ENCODE results near the gene CRMP1. TPM values are rescaled to one million over a fixed set of nuclear protein-coding genes. Genes with fewer than 3 reads are reported as not detected.

The CRMP1 gene
- total RNA-seq, 1 experiment from 2014 or later: not detected

- no peaks in the 10 kb centered on the region for H3K4me1 Mint-ChIP-seq (ENCODE audit: insufficient read depth, unreplicated experiment)
- DNase-seq (ENCODE audit: unreplicated experiment): no peak
- TF ChIP-seq, protein P1, sequence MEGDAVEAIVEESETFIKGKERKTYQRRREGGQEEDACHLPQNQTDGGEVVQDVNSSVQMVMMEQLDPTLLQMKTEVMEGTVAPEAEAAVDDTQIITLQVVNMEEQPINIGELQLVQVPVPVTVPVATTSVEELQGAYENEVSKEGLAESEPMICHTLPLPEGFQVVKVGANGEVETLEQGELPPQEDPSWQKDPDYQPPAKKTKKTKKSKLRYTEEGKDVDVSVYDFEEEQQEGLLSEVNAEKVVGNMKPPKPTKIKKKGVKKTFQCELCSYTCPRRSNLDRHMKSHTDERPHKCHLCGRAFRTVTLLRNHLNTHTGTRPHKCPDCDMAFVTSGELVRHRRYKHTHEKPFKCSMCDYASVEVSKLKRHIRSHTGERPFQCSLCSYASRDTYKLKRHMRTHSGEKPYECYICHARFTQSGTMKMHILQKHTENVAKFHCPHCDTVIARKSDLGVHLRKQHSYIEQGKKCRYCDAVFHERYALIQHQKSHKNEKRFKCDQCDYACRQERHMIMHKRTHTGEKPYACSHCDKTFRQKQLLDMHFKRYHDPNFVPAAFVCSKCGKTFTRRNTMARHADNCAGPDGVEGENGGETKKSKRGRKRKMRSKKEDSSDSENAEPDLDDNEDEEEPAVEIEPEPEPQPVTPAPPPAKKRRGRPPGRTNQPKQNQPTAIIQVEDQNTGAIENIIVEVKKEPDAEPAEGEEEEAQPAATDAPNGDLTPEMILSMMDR (IDR thresholded peaks at IDR 0.05; ENCODE audit: unreplicated experiment): no peak
- H3K9me3 Mint-ChIP-seq (ENCODE audit: unreplicated experiment): no peaks in the 10 kb centered on the region
- no peak overlapping the region for H3K4me3 Mint-ChIP-seq (ENCODE audit: unreplicated experiment)
- intact Hi-C loops (cut with micrococcal nuclease): no loop called here
- ChIA-PET CTCF (interaction anchor here (0.5 to 1.3 kb wide), 6 partner anchors 10 to 679 kb away, joined by 3 to 5 read pairs (median 3); no protein-coding TSS in a partner anchor), POLR2A (no interaction called here)
- H3K27me3 Mint-ChIP-seq (ENCODE audit: insufficient read depth, unreplicated experiment): no peaks in the 10 kb centered on the region
- no peak overlapping the region for H3K27ac Mint-ChIP-seq (ENCODE audit: low read depth, unreplicated experiment)
- H3K36me3 Mint-ChIP-seq (ENCODE audit: insufficient read depth, unreplicated experiment): peaks cover 38% of the 10 kb centered on the region
- no TSS peak for BruUV-seq (replicated peaks)
These were observed 70.3 kb downstream of the CRMP1 start for GRCh38 chr4:5822619-5823018.

- TF ChIP-seq, protein P1 (IDR thresholded peaks at IDR 0.05; ENCODE audit: unreplicated experiment): peak; percentile 52
- POLR2A ChIA-PET: no interaction called here
- no peaks in the 10 kb centered on the region for H3K9me3 Mint-ChIP-seq (ENCODE audit: unreplicated experiment)
- intact Hi-C loops (cut with micrococcal nuclease): no loop called here
- H3K4me3 Mint-ChIP-seq (ENCODE audit: unreplicated experiment): no peak overlapping the region
- no TSS peak for BruUV-seq (replicated peaks)
- CTCF ChIA-PET: interaction anchor here (0.8 to 1.5 kb wide), 4 partner anchors 10 to 445 kb away, joined by 3 to 5 read pairs (median 4); no protein-coding TSS in a partner anchor
- H3K36me3 Mint-ChIP-seq (ENCODE audit: insufficient read depth, unreplicated experiment): peaks cover 39% of the 10 kb centered on the region
- H3K27me3 Mint-ChIP-seq (ENCODE audit: insufficient read depth, unreplicated experiment): no peaks in the 10 kb centered on the region
- H3K27ac Mint-ChIP-seq (ENCODE audit: low read depth, unreplicated experiment): no peak overlapping the region
- DNase-seq (ENCODE audit: unreplicated experiment): no peak
- no peaks in the 10 kb centered on the region for H3K4me1 Mint-ChIP-seq (ENCODE audit: insufficient read depth, unreplicated experiment)
These were observed 71.1 kb downstream of the CRMP1 start for GRCh38 chr4:5821665-5822358.

GRCh38 chr4:5816851-5817375 lies 76.0 kb downstream of the CRMP1 start:
- ChIA-PET POLR2A (no interaction called here), CTCF (interaction anchor here (0.9 kb wide), 1 partner anchor 767 kb away, joined by 3 read pairs; no protein-coding TSS in a partner anchor)
- no TSS peak for BruUV-seq (replicated peaks)
- no peaks in the 10 kb centered on the region for H3K27me3 Mint-ChIP-seq (ENCODE audit: insufficient read depth, unreplicated experiment)
- intact Hi-C loops (cut with micrococcal nuclease): no loop called here
- H3K9me3 Mint-ChIP-seq (ENCODE audit: unreplicated experiment): no peaks in the 10 kb centered on the region
- TF ChIP-seq, protein P1 (IDR thresholded peaks at IDR 0.05; ENCODE audit: unreplicated experiment): no peak
- H3K4me3 Mint-ChIP-seq (ENCODE audit: unreplicated experiment): no peak overlapping the region
- H3K36me3 Mint-ChIP-seq (ENCODE audit: insufficient read depth, unreplicated experiment): peaks cover 52% of the 10 kb centered on the region
- H3K4me1 Mint-ChIP-seq (ENCODE audit: insufficient read depth, unreplicated experiment): no peaks in the 10 kb centered on the region
- DNase-seq (ENCODE audit: unreplicated experiment): no peak
- H3K27ac Mint-ChIP-seq (ENCODE audit: low read depth, unreplicated experiment): no peak overlapping the region

- H3K4me3 Mint-ChIP-seq (ENCODE audit: unreplicated experiment): no peak overlapping the region
- no peak overlapping the region for H3K27ac Mint-ChIP-seq (ENCODE audit: low read depth, unreplicated experiment)
- no TSS peak for BruUV-seq (replicated peaks)
- TF ChIP-seq, protein P1 (IDR thresholded peaks at IDR 0.05; ENCODE audit: unreplicated experiment): no peak
- no peak for DNase-seq (ENCODE audit: unreplicated experiment)
- no peaks in the 10 kb centered on the region for H3K4me1 Mint-ChIP-seq (ENCODE audit: insufficient read depth, unreplicated experiment)
- H3K9me3 Mint-ChIP-seq (ENCODE audit: unreplicated experiment): no peaks in the 10 kb centered on the region
- CTCF ChIA-PET: no interaction called here
- H3K36me3 Mint-ChIP-seq (ENCODE audit: insufficient read depth, unreplicated experiment): peaks cover 54% of the 10 kb centered on the region
- POLR2A ChIA-PET: no interaction called here
- intact Hi-C loops (cut with micrococcal nuclease): no loop called here
- no peaks in the 10 kb centered on the region for H3K27me3 Mint-ChIP-seq (ENCODE audit: insufficient read depth, unreplicated experiment)
These were observed 76.8 kb downstream of the CRMP1 start for GRCh38 chr4:5816101-5816500.

Measured in MCF 10A (cell line).